Parathyroid adenoma (tissue), 2 donors: Measurements from ENCODE around the gene NHSL2.

ENCODE experiments used
- H2AFZ ChIP-seq: fragments of 300-600 bp; sonication (generic); one replicate; pipeline ENCODE4 v1.7.0; 2017; ENCODE audit warnings: antibody characterized with exemption, mild to moderate bottlenecking
- H3K27ac ChIP-seq: fragments of 300-600 bp; sonication (generic); one replicate; pipeline ENCODE4 v1.7.0; 2017
- H3K27me3 ChIP-seq: fragments of 300-600 bp; sonication (generic); one replicate; pipeline ENCODE4 v1.7.0; 2017; ENCODE audit warnings: low read length; ENCODE audit not compliant: control insufficient read depth, insufficient read depth
- H3K36me3 ChIP-seq: fragments of 300-600 bp; sonication (generic); one replicate; pipeline ENCODE4 v1.7.0; 2017; ENCODE audit warnings: low read length; ENCODE audit not compliant: control insufficient read depth, insufficient read depth
- H3K4me1 ChIP-seq: fragments of 300-600 bp; sonication (generic); one replicate; pipeline ENCODE4 v1.7.0; 2017; ENCODE audit warnings: control low read depth
- H3K4me2 ChIP-seq: fragments of 300-600 bp; sonication (generic); one replicate; pipeline ENCODE4 v1.7.0; 2017; ENCODE audit warnings: low read length
- H3K4me3 ChIP-seq: fragments of 300-600 bp; sonication (generic); one replicate; pipeline ENCODE4 v1.7.0; 2017; ENCODE audit warnings: low read depth, low read length
- H3K79me2 ChIP-seq: fragments of 300-600 bp; sonication (generic); one replicate; pipeline ENCODE4 v1.7.0; 2017; ENCODE audit warnings: control low read depth
- H3K9ac ChIP-seq: fragments of 300-600 bp; sonication (generic); one replicate; pipeline ENCODE4 v1.7.0; 2017; ENCODE audit warnings: mild to moderate bottlenecking
- H3K9me3 ChIP-seq: fragments of 300-600 bp; sonication (generic); one replicate; pipeline ENCODE4 v1.7.0; 2017; ENCODE audit warnings: low read length; ENCODE audit not compliant: control insufficient read depth
- CTCF ChIP-seq: fragments of 300-600 bp; sonication (generic); IDR thresholded peaks from one replicate; pipeline ENCODE4 v1.7.0; 2017; ENCODE audit warnings: antibody characterized with exemption, mild to moderate bottlenecking
- donor health status: primary hyperparathyroidism.

Gene NHSL2

DNA sequence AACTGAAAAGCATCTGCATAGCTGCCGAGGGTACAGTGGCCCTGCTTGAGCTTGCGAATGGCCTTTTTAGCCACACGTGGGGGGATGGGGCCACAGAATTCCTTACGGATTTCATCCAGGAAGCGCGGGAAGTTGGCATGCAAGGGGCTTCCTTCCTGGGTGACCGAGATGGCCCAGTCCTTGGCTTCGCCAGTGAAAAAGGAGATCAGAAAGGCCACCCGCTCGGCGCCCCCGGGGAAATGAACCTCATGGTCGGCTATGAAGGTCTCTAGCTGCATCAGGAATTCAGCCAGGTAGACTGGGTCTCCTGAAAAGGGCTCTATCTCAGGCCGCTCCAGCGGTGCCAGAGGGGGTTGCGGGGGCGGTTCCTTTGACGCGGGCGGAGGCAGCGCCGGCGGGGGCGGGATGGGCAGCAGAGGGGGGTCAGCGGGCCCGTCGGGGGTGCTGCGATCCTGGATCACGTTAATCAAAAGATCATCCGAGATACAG, 220.2 kb downstream of the NHSL2 start:
- Histone ChIP-seq H3K9me3 (no peaks in the 10 kb centered on the region), H3K27me3 (no peaks in the 10 kb centered on the region), H3K79me2 (no peaks in the 10 kb centered on the region), H2AFZ (peak overlapping the region; percentile 53), H3K4me1 (peaks cover 10% of the 10 kb centered on the region), H3K27ac (peak overlapping the region; percentile 75), H3K36me3 (no peaks in the 10 kb centered on the region), H3K4me2 (peak overlapping the region; percentile 74), H3K4me3 (peak overlapping the region; percentile 56), H3K9ac (no peak overlapping the region)
- TF ChIP-seq CTCF = no peak

GRCh38 chrX:72131317-72132294, 221.0 kb downstream of the NHSL2 start, which contains the start of gene RTL5:
Gene RTL5, minus strand, starts transcription at chrX:72131915.
- H3K27ac ChIP-seq = peak within 1 kb of the TSS; percentile 75
- H3K27me3 ChIP-seq = no peaks in the 10 kb centered on the region

GRCh38 chrX:72132456-72132855, 221.8 kb downstream of the NHSL2 start:
- H3K27ac ChIP-seq = peak overlapping the region; percentile 60
- H3K4me2 ChIP-seq = peak overlapping the region; percentile 62
- peak overlapping the region; percentile 54 for H3K4me3 ChIP-seq

More at GRCh38 chrX:72131317-72132294, 221.0 kb downstream of the NHSL2 start, which contains the start of gene RTL5:
- H3K9me3 ChIP-seq = no peaks in the 10 kb centered on the region
- H3K4me2 ChIP-seq = peak within 1 kb of the TSS; percentile 74
- H3K79me2 ChIP-seq = no peaks in the 10 kb centered on the region
- H3K4me3 ChIP-seq = peak within 1 kb of the TSS; percentile 56
- H3K36me3 ChIP-seq = no peaks in the 10 kb centered on the region
- peak within 1 kb of the TSS; percentile 53 for H2AFZ ChIP-seq
- peaks cover 3% of the 10 kb centered on the region for H3K4me1 ChIP-seq
- no peak within 1 kb of the TSS for H3K9ac ChIP-seq
- no peak for TF ChIP-seq CTCF

DNA sequence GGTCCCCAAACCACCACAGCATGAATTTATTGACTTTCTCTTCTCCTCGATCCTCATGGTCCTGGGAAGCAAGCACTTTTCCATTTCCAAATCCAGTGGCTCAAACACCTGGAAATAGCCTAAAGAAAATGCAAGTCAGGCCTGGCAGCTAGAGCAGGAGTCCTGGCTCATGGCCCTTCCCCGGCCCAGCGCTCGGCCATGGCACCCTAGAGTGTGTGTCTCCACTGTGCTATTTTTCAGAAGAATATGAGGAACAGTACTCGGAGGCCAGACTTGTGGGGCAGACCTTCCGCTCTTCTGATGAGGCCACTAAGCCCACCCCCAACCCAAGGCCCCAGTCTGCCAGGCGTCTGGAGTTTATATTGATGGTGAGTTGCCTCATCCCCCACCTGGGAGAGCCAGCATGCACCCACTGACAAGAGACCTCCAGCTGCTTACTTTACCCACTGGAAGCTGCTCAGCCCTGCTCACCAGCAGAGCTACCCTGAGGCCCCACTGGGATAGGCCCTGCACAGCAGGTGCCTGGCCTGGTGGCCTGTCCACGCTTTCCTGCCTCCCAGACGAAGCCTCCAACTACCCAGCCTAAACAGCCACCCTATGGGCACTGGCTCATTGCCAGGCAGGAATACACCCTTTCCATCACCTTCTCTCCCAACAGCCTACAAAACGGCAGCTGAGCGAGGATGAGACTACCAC, 223.4 kb downstream of the NHSL2 start:
- Histone ChIP-seq H3K4me3 (no peak overlapping the region), H3K9me3 (no peaks in the 10 kb centered on the region), H3K79me2 (no peaks in the 10 kb centered on the region), H3K4me2 (no peak overlapping the region), H3K36me3 (no peaks in the 10 kb centered on the region), H3K9ac (no peak overlapping the region), H3K27me3 (no peaks in the 10 kb centered on the region), H2AFZ (no peak overlapping the region), H3K27ac (no peak overlapping the region), H3K4me1 (peaks cover 3% of the 10 kb centered on the region)
- TF ChIP-seq CTCF = no peak

More at GRCh38 chrX:72132456-72132855, 221.8 kb downstream of the NHSL2 start:
- no peak for TF ChIP-seq CTCF
- Histone ChIP-seq H3K9me3 (no peaks in the 10 kb centered on the region), H3K4me1 (peaks cover 3% of the 10 kb centered on the region), H3K36me3 (no peaks in the 10 kb centered on the region), H2AFZ (peak overlapping the region; percentile 53), H3K27me3 (no peaks in the 10 kb centered on the region), H3K9ac (no peak overlapping the region), H3K79me2 (no peaks in the 10 kb centered on the region)
